Measurements from ENCODE around the gene NSUN4. TPM values are rescaled to one million over a fixed set of nuclear protein-coding genes. Genes with fewer than 3 reads are reported as not detected.

NSUN4 gene
- total RNA-seq, 1 experiment from 2014 or later = 20.4 TPM

- Histone ChIP-seq H2AK5ac (ENCODE audit: insufficient read length, low read length) (no peak overlapping the region), H3K4me1 (ENCODE audit: insufficient read depth, low read length) (no peaks in the 10 kb centered on the region; the same call in 1 of the 2 replicates), H3K27ac (ENCODE audit: insufficient read length, low read depth, low read length) (no peak overlapping the region), H4K20me1 (ENCODE audit: control insufficient read depth, insufficient read depth, insufficient read length) (no peaks in the 10 kb centered on the region), H2AFZ (ENCODE audit: low read length) (no peak overlapping the region), H3K27me3 (ENCODE audit: insufficient read depth, low read length) (no peaks in the 10 kb centered on the region), H2BK120ac (ENCODE audit: low read depth, low read length, poor library complexity, severe bottlenecking) (no peak overlapping the region), H3K23me2 (ENCODE audit: insufficient read length, low read depth, low read length, poor library complexity, severe bottlenecking) (no peaks in the 10 kb centered on the region), H3K9me3 (ENCODE audit: control insufficient read depth, low read depth, low read length) (no peaks in the 10 kb centered on the region), H2BK5ac (ENCODE audit: insufficient read length, low read length) (no peak overlapping the region), H4K91ac (ENCODE audit: insufficient read length, low read depth, low read length) (no peak overlapping the region), H2BK20ac (ENCODE audit: low read depth, low read length, poor library complexity, severe bottlenecking) (no peak overlapping the region), H3K14ac (ENCODE audit: insufficient read depth, low read length) (no peak overlapping the region; the same call in 1 of the 2 replicates), H3K23ac (ENCODE audit: insufficient read length, low read depth, low read length) (no peak overlapping the region), H3K79me1 (ENCODE audit: insufficient read depth, low read depth, low read length, poor library complexity, severe bottlenecking) (no peaks in the 10 kb centered on the region), H3T11ph (ENCODE audit: low read length) (no peak overlapping the region), H4K5ac (ENCODE audit: insufficient read length, low read depth, low read length) (no peak overlapping the region), H2BK12ac (ENCODE audit: insufficient read length, low read depth, low read length) (no peak overlapping the region), H3K56ac (ENCODE audit: insufficient read length, low read depth, low read length) (no peak overlapping the region), H3K9ac (ENCODE audit: extremely low read depth, insufficient read length, low read length) (no peak overlapping the region), H3K4me2 (ENCODE audit: insufficient read depth, insufficient read length, low read length) (no peak overlapping the region), H3K18ac (ENCODE audit: insufficient read length, low read depth, low read length) (no peak overlapping the region), H4K8ac (replicated peaks; ENCODE audit: insufficient read length, low read depth, low read length) (no peak overlapping the region), H3K4ac (ENCODE audit: low read depth, low read length) (no peak overlapping the region), H3K79me2 (ENCODE audit: insufficient read depth, low read length) (no peaks in the 10 kb centered on the region), H2BK15ac (ENCODE audit: low read depth, low read length) (no peak overlapping the region)
- H3K4me1 Mint-ChIP-seq = peaks cover 11 to 20% of the 10 kb centered on the region in 2 experiments
- no peak overlapping the region; a peak in 1 of 7 replicates for H3K27ac Mint-ChIP-seq
- WGBS (ENCODE audit: extremely low coverage, insufficient read length, low lambda C conversion rate) = no CpG with 5 or more reads among the region's 7 CpGs
- DNase-seq = no peak
- peaks cover 2 to 19% (median 16%) of the 10 kb centered on the region in 3 experiments; a peak in 6 of 7 replicates for H3K36me3 Mint-ChIP-seq (ENCODE audit: insufficient read depth in 1 of 3, low read depth in 3 of 3)
- no peaks in the 10 kb centered on the region for H3K9me3 Mint-ChIP-seq
- peaks cover 3% of the 10 kb centered on the region for H3K27me3 Mint-ChIP-seq (ENCODE audit: low read depth)
- TF ChIP-seq, protein P1, sequence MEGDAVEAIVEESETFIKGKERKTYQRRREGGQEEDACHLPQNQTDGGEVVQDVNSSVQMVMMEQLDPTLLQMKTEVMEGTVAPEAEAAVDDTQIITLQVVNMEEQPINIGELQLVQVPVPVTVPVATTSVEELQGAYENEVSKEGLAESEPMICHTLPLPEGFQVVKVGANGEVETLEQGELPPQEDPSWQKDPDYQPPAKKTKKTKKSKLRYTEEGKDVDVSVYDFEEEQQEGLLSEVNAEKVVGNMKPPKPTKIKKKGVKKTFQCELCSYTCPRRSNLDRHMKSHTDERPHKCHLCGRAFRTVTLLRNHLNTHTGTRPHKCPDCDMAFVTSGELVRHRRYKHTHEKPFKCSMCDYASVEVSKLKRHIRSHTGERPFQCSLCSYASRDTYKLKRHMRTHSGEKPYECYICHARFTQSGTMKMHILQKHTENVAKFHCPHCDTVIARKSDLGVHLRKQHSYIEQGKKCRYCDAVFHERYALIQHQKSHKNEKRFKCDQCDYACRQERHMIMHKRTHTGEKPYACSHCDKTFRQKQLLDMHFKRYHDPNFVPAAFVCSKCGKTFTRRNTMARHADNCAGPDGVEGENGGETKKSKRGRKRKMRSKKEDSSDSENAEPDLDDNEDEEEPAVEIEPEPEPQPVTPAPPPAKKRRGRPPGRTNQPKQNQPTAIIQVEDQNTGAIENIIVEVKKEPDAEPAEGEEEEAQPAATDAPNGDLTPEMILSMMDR (conservative IDR thresholded peaks at IDR 0.05) = 0 out of 3 replicates have a peak, but pooled peaks have one; percentile 11
- H3K4me3 Mint-ChIP-seq = no peak overlapping the region
Observed at GRCh38 chr1:46411010-46411405, 70.4 kb downstream of the NSUN4 start.

Other genes starting within 250 kb of the NSUN4 start
- 11.4 and 12.4 TPM in 2 replicates for gene PIK3R3, start 208.2 kb upstream of the NSUN4 start, total RNA-seq (2021)
- gene TSPAN1, start 165.7 kb upstream of the NSUN4 start, total RNA-seq (2021) = not detected in 2 replicates
- gene P3R3URF, start 164.3 kb upstream of the NSUN4 start, total RNA-seq (2021) = not detected in 2 replicates
- gene POMGNT1, start 142.4 kb upstream of the NSUN4 start, total RNA-seq (2021) = 60.0 and 62.6 TPM in 2 replicates
- gene LURAP1, start 137.5 kb upstream of the NSUN4 start, total RNA-seq (2021) = 3.0 TPM in 2 replicates
- 43.4 and 46.8 TPM in 2 replicates for gene RAD54L, start 93.0 kb upstream of the NSUN4 start, total RNA-seq (2021)
- 59.4 and 62.6 TPM in 2 replicates for gene LRRC41, start 37.2 kb upstream of the NSUN4 start, total RNA-seq (2021)
- gene UQCRH, start 37.1 kb upstream of the NSUN4 start, total RNA-seq (2021) = 502 and 508 TPM in 2 replicates
- 18.9 and 23.4 TPM in 2 replicates for gene FAAH, start 53.5 kb downstream of the NSUN4 start, total RNA-seq (2021)
- gene DMBX1, start 149.0 kb downstream of the NSUN4 start, total RNA-seq (2021) = 2.3 and 2.5 TPM in 2 replicates
- not detected in 2 replicates for gene KNCN, start 210.8 kb downstream of the NSUN4 start, total RNA-seq (2021)